ENCODE measurements around the gene LMBR1.
A peak's percentile ranks its signal among the peaks of the same experiment; 100 is the strongest.

The LMBR1 gene

GRCh38 chr7:156791241-156791640, 101.7 kb downstream of the LMBR1 start:
- no peak for DNase-seq

- DNase-seq, result no peak
Measured at GRCh38 chr7:156790264-156790663, 102.7 kb downstream of the LMBR1 start.

- no peak for DNase-seq
Measured at GRCh38 chr7:156785998-156786543, 106.9 kb downstream of the LMBR1 start.

DNA sequence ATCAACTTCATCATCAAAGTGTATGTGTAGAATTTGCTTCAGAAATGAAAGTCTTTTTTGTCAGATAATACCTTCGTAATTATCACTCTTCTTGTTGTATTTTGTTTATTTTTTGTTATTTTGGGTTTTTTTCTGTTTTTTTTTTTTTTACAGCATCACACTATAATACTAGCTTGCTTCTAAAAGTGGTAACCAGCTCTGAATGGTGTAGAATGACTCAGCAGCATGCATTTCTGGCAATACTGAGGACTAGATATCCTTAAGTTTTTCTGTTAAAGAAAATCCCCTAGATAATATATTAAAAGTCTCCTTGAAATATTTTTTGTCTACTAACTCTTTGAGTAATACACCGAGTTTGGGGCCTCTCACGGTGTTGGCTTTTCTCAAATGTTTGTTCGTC, 109.1 kb downstream of the LMBR1 start:
- DNase-seq, result no peak

DNA sequence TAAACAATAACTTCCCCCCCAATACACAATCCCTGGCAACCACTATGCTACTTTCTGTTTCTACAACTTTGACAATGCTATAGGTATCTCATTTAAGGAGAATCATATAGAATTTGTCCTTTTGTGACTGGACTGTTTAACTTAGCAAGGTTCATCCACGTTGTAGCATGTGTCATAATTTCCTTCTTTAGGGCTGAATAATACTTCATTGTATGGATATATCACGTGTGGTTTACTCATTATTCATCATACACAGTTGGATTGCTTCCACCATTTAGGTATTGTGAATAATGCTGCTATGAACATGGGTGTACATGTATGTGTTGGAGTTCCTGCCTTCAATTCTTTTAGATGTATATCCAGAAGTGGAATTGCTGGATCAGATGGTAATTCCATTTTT, 111.0 kb downstream of the LMBR1 start:
- no peak for DNase-seq

- DNase-seq, result peak; percentile 60 to 63
Measured at GRCh38 chr7:156780724-156781455, 112.1 kb downstream of the LMBR1 start.

GRCh38 chr7:156778668-156779067, 114.3 kb downstream of the LMBR1 start:
- DNase-seq, result no peak

GRCh38 chr7:156778201-156778600, 114.8 kb downstream of the LMBR1 start:
- DNase-seq, result peak in 1 of 2 experiments; percentile 43

DNA sequence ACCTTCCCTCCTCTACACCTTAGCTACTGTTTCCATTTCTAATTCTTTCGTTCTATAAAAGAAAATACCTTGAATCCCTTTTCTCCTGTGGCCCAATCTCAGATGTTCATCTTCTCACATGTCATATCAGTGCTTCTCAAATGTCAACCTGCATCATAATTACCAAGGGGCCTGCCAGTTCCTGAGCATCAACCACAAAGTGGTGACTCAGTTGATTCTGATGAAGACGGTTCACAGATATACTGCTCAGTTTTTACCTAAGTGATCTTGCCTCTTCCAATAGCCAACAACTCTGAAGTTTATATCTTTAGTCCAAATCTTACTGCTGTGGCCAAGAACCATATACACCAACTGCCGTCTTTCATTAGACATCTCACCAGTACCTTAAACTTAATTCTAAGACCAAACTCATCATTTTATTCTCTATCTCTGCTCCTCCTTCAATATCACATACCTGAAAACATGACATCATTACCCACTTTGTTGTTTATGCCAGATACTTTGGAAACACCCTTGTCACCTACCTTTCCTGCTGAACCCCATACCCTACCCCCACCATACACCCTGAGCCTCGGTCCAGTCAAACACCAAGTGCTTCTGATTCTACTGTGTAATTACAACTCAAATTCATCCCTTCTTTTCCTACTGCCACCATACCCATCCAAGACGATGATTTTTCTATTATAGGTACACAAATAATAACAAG, 115.5 kb downstream of the LMBR1 start:
- no peak for DNase-seq

- no peak for DNase-seq
Measured at GRCh38 chr7:156776527-156776926, 116.5 kb downstream of the LMBR1 start.

GRCh38 chr7:156773966-156774365, 119.0 kb downstream of the LMBR1 start:
- no peak for DNase-seq

DNA sequence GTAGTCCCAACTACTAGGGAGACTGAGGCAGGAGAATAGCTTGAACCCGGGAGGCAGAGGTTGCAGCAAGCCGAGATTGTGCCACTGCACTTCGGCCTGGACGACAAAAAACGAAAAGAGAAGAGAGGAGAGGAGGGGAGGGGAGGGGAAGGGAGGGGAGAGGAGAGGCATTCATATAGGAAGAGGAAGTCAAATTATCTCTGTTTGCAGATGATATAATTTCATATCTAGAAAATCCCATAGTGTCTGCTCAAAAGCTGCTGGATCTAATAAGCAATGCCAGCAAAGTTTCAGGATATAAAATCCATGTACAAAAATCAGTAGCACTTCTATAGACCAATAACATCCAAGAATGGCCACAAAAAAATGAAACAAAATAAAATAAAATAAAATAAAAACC, 120.3 kb downstream of the LMBR1 start:
- DNase-seq, result no peak

GRCh38 chr7:156768698-156769472, 124.1 kb downstream of the LMBR1 start:
- no peak for DNase-seq

DNA sequence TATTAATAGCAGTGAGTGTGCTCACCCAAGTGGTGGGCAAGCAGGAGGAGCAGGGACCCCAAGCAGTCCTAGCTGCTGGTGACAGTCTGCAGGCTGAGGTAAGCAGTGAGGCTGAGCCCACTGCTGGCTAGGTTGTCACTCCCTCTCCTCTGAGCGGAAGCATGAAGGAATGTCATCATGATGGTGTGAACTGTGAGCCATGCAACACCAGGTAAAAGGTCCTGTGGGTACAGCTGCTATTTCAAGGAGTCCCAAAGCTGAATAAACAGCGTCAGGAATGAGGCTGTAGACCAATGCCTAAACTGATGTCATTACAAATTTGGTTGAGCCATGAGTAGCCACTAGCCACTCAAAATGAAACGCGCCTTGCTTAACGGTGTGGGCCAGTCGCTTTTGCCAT, 126.3 kb downstream of the LMBR1 start:
- DNase-seq, result no peak

- DNase-seq, result no peak
Measured at GRCh38 chr7:156765901-156766656, 126.9 kb downstream of the LMBR1 start.

- no peak for DNase-seq
Measured at GRCh38 chr7:156764766-156765165, 128.2 kb downstream of the LMBR1 start.

DNA sequence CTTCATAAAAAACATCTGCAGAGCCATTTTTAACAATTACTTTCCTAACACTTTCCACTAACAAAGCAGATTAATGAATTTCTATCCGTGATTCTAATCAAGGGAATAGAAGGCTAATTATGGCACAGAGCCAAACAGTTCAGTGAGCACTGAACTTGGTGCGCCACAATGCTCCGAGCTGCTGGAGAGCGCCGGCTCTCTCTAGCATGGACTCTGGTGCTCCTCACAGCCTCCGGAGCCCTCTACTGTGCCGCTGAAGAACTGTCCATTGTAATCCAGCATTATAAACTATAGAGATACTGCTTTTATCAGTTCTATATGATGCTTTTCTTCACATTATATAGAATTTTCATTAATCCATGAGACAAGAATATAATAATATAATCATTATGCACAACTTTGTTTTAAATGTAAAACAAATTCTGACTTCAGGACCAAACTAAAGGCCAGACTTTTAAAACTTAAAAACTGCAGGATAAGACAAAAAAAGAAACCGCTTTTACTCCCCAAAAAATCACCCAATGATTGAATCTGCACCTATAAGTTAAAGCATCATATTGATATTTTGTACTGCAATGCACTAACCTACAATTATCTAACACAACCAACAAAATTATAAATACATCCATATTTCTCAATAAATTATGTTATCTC, 128.8 kb downstream of the LMBR1 start:
- peak; percentile 91 to 93 for DNase-seq

- DNase-seq, result no peak
Measured at GRCh38 chr7:156759579-156760202, 133.3 kb downstream of the LMBR1 start.

GRCh38 chr7:156759143-156759542, 133.8 kb downstream of the LMBR1 start:
- no peak for DNase-seq

GRCh38 chr7:156754201-156754600, 138.8 kb downstream of the LMBR1 start:
- DNase-seq, result no peak

- no peak for DNase-seq
Measured at GRCh38 chr7:156753630-156754029, 139.4 kb downstream of the LMBR1 start.

- DNase-seq, result no peak
Measured at GRCh38 chr7:156753229-156753560, 139.8 kb downstream of the LMBR1 start.

Measured in Kasumi-1 (cell line).